MM.1S (cell line): ENCODE data around the gene MEGF11.

ENCODE experiments used
- CTCF ChIP-seq: fragments of 300-600 bp; sonication (generic); IDR thresholded peaks from 2 replicates; pipeline ENCODE4 v1.5.1; 2016; ENCODE audit warnings: antibody characterized with exemption, low read length, mixed read lengths
- EZH2 ChIP-seq: fragments of 300-600 bp; sonication (generic); optimal IDR thresholded peaks from 2 replicates; pipeline ENCODE3; 2017; ENCODE audit warnings: low read depth, mild to moderate bottlenecking, antibody characterized with exemption, low read length, mixed read lengths

DNA sequence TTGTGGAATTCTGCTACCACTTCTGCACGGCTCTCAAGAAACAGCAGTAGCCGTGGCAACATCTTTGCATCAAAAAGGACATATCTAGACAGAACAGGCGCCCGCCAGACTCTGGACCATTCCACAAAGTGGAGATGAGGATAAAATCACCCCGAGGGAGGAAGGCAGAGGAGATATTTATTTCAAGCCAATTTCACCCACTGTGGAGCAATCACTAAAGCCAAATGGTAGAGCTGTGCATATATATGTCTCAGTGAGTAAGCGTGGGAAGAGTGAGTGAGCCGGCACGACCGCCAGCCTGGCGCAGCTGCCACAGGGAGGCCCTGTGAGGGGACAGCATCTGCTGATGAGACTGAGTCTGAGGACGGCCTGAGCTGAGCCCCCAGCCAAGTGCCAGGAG is 111.3 kb downstream of the MEGF11 start:
- TF ChIP-seq CTCF (no peak), EZH2 (no peak)
